ENCODE results near the gene ACP7. TPM values are rescaled to one million over a fixed set of nuclear protein-coding genes. Genes with fewer than 3 reads are reported as not detected.

ACP7 gene
- total RNA-seq, 1 donor from 2014 or later, result not detected

GRCh38 chr19:39132344-39132969 lies 48.3 kb downstream of the ACP7 start:
- H3K4me1 Mint-ChIP-seq (ENCODE audit: low read depth, unreplicated experiment), result peaks cover 46% of the 10 kb centered on the region
- no peak for FAIRE-seq

DNA sequence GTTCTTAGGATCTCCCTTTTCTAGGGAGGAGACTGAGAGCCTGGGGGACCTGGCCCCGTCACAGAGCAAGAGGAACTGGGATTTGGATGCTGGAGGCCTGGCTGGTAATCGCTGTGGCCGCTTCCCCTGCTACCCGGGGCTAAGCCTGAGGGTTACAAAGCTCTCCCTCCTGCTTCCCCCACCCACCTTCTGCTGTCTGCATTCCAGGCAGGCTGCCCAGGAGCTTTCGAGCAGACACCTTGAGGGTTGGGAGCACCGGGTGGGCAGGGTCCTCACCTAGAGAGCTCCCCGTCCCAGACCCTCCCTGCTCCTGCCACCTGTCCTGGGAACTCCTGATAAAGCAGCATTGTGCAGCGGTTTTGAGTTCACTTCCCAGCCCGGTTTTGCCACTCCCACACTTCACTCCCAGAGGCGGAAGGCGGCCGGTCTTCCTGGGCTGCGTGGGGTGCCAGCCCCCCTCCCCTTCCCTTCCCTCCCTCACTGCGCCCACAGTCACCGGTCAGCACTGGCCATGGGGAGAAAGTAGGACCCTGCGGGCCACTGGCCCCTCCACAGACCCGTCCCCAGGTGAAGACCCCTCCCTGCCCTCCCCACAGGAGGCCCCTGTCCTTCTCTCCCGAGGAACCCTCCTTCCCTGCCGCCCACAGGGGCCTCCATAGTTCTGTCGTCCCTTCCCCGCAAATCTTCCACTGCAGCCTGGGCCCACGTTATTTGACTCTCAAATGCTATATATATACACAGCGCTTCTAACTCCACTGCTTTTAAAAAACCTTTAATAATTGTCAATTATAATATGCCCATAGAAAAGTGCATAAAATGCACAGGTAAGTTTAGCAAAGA lies 49.5 kb downstream of the ACP7 start:
- H3K4me1 Mint-ChIP-seq (ENCODE audit: low read depth, unreplicated experiment), result peaks cover 50% of the 10 kb centered on the region
- TF ChIP-seq, protein P1, sequence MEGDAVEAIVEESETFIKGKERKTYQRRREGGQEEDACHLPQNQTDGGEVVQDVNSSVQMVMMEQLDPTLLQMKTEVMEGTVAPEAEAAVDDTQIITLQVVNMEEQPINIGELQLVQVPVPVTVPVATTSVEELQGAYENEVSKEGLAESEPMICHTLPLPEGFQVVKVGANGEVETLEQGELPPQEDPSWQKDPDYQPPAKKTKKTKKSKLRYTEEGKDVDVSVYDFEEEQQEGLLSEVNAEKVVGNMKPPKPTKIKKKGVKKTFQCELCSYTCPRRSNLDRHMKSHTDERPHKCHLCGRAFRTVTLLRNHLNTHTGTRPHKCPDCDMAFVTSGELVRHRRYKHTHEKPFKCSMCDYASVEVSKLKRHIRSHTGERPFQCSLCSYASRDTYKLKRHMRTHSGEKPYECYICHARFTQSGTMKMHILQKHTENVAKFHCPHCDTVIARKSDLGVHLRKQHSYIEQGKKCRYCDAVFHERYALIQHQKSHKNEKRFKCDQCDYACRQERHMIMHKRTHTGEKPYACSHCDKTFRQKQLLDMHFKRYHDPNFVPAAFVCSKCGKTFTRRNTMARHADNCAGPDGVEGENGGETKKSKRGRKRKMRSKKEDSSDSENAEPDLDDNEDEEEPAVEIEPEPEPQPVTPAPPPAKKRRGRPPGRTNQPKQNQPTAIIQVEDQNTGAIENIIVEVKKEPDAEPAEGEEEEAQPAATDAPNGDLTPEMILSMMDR (IDR thresholded peaks at IDR 0.05; ENCODE audit: insufficient read depth, low read depth, low read length), result no peak
- TF ChIP-seq EZH2 (IDR thresholded peaks at IDR 0.05; ENCODE audit: insufficient read depth, low read length), result no peak
- Histone ChIP-seq H3K27ac (ENCODE audit: low read depth, low read length) (no peak overlapping the region), H3K4me2 (ENCODE audit: low read length) (no peak overlapping the region), H3K27me3 (ENCODE audit: insufficient read depth, low read length) (no peaks in the 10 kb centered on the region), H3K79me2 (ENCODE audit: insufficient read depth, low read length) (peaks cover 97% of the 10 kb centered on the region), H4K20me1 (ENCODE audit: insufficient read depth, low read length) (peaks cover 89% of the 10 kb centered on the region), H3K9ac (ENCODE audit: low read length) (no peak overlapping the region), H3K4me1 (ENCODE audit: insufficient read depth, low read length) (peaks cover 12% of the 10 kb centered on the region), H2AFZ (ENCODE audit: low read depth, low read length) (no peak overlapping the region), H3K4me3 (ENCODE audit: insufficient read depth, low read depth, low read length) (no peak overlapping the region), H3K9me3 (ENCODE audit: insufficient read depth, low read depth, low read length) (no peaks in the 10 kb centered on the region), H3K36me3 (ENCODE audit: insufficient read depth, low read length) (no peaks in the 10 kb centered on the region)
- no peaks in the 10 kb centered on the region for H3K27me3 Mint-ChIP-seq (ENCODE audit: low read depth, unreplicated experiment)
- H3K27ac Mint-ChIP-seq (ENCODE audit: unreplicated experiment), result no peak overlapping the region
- DNase-seq (ENCODE audit: low read depth), result no peak
- peaks cover 2% of the 10 kb centered on the region for H3K36me3 Mint-ChIP-seq (ENCODE audit: low read depth, unreplicated experiment)
- H3K4me3 Mint-ChIP-seq (ENCODE audit: unreplicated experiment), result no peak overlapping the region
- no peaks in the 10 kb centered on the region for H3K9me3 Mint-ChIP-seq (ENCODE audit: unreplicated experiment)
- no peak for FAIRE-seq

More at GRCh38 chr19:39132344-39132969, 48.3 kb downstream of the ACP7 start:
- H3K79me2 ChIP-seq (ENCODE audit: insufficient read depth, low read length), result peaks cover 99% of the 10 kb centered on the region
- peaks cover 90% of the 10 kb centered on the region for H4K20me1 ChIP-seq (ENCODE audit: insufficient read depth, low read length)
- no peak overlapping the region for H3K27ac Mint-ChIP-seq (ENCODE audit: unreplicated experiment)
- H3K36me3 ChIP-seq (ENCODE audit: insufficient read depth, low read length), result no peaks in the 10 kb centered on the region
- peaks cover 2% of the 10 kb centered on the region for H3K36me3 Mint-ChIP-seq (ENCODE audit: low read depth, unreplicated experiment)
- H3K9ac ChIP-seq (ENCODE audit: low read length), result no peak overlapping the region
- no peaks in the 10 kb centered on the region for H3K27me3 Mint-ChIP-seq (ENCODE audit: low read depth, unreplicated experiment)
- H3K27ac ChIP-seq (ENCODE audit: low read depth, low read length), result no peak overlapping the region
- no peak for TF ChIP-seq EZH2 (IDR thresholded peaks at IDR 0.05; ENCODE audit: insufficient read depth, low read length)
- TF ChIP-seq, protein P1 (IDR thresholded peaks at IDR 0.05; ENCODE audit: insufficient read depth, low read depth, low read length), result no peak
- no peaks in the 10 kb centered on the region for H3K9me3 Mint-ChIP-seq (ENCODE audit: unreplicated experiment)
- H3K9me3 ChIP-seq (ENCODE audit: insufficient read depth, low read depth, low read length), result no peaks in the 10 kb centered on the region
- no peaks in the 10 kb centered on the region for H3K27me3 ChIP-seq (ENCODE audit: insufficient read depth, low read length)
- H3K4me2 ChIP-seq (ENCODE audit: low read length), result no peak overlapping the region
- H3K4me3 ChIP-seq (ENCODE audit: insufficient read depth, low read depth, low read length), result no peak overlapping the region
- H3K4me1 ChIP-seq (ENCODE audit: insufficient read depth, low read length), result peaks cover 18% of the 10 kb centered on the region
- H2AFZ ChIP-seq (ENCODE audit: low read depth, low read length), result no peak overlapping the region
- peak overlapping the region; percentile 35 for H3K4me3 Mint-ChIP-seq (ENCODE audit: unreplicated experiment)
- DNase-seq (ENCODE audit: low read depth), result no peak
